ENCODE data around the gene AKAP7. TPM values are rescaled to one million over a fixed set of nuclear protein-coding genes. Genes with fewer than 3 reads are reported as not detected.

Gene AKAP7
- polyA plus RNA-seq, 1 donor from 2014 or later, result 1.6 TPM

- H3K9me2 ChIP-seq (ENCODE audit: insufficient read depth, low read length), result no peaks in the 10 kb centered on the region
- H4K20me1 ChIP-seq (ENCODE audit: insufficient read depth), result no peaks in the 10 kb centered on the region
- H3K4me2 ChIP-seq (ENCODE audit: low read length), result no peak overlapping the region
- TF ChIP-seq EZH2 (IDR thresholded peaks at IDR 0.05; ENCODE audit: borderline replicate concordance, insufficient read depth, low read length, poor library complexity, severe bottlenecking), result no peak
- TF ChIP-seq POLR2AphosphoS5 (IDR thresholded peaks at IDR 0.05), result no peak
- no peak for TF ChIP-seq EP300 (conservative IDR thresholded peaks at IDR 0.05; ENCODE audit: poor library complexity, severe bottlenecking)
- TF ChIP-seq CTCF (IDR thresholded peaks at IDR 0.05; ENCODE audit: poor library complexity, severe bottlenecking), result no peak
- no peak for TF ChIP-seq MXI1 (conservative IDR thresholded peaks at IDR 0.05; ENCODE audit: poor library complexity, severe bottlenecking)
- no peak for TF ChIP-seq SMC3 (conservative IDR thresholded peaks at IDR 0.05; ENCODE audit: poor library complexity)
- TF ChIP-seq, protein P1, sequence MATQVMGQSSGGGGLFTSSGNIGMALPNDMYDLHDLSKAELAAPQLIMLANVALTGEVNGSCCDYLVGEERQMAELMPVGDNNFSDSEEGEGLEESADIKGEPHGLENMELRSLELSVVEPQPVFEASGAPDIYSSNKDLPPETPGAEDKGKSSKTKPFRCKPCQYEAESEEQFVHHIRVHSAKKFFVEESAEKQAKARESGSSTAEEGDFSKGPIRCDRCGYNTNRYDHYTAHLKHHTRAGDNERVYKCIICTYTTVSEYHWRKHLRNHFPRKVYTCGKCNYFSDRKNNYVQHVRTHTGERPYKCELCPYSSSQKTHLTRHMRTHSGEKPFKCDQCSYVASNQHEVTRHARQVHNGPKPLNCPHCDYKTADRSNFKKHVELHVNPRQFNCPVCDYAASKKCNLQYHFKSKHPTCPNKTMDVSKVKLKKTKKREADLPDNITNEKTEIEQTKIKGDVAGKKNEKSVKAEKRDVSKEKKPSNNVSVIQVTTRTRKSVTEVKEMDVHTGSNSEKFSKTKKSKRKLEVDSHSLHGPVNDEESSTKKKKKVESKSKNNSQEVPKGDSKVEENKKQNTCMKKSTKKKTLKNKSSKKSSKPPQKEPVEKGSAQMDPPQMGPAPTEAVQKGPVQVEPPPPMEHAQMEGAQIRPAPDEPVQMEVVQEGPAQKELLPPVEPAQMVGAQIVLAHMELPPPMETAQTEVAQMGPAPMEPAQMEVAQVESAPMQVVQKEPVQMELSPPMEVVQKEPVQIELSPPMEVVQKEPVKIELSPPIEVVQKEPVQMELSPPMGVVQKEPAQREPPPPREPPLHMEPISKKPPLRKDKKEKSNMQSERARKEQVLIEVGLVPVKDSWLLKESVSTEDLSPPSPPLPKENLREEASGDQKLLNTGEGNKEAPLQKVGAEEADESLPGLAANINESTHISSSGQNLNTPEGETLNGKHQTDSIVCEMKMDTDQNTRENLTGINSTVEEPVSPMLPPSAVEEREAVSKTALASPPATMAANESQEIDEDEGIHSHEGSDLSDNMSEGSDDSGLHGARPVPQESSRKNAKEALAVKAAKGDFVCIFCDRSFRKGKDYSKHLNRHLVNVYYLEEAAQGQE (IDR thresholded peaks at IDR 0.05; ENCODE audit: borderline replicate concordance), result no peak
- no peak for TF ChIP-seq TAF1 (IDR thresholded peaks at IDR 0.05; ENCODE audit: low read depth)
- no peak for TF ChIP-seq RAD21 (conservative IDR thresholded peaks at IDR 0.05)
- H3K79me2 ChIP-seq (replicated peaks; ENCODE audit: insufficient read depth, low read length), result no peaks in the 10 kb centered on the region
- no peaks in the 10 kb centered on the region for H3K27me3 ChIP-seq (ENCODE audit: insufficient read depth, low read depth, low read length)
- H3K9ac ChIP-seq (ENCODE audit: low read length), result no peak overlapping the region
- H2AFZ ChIP-seq (ENCODE audit: low read depth, low read length), result no peak overlapping the region
- no peaks in the 10 kb centered on the region for H3F3A ChIP-seq (ENCODE audit: insufficient read depth, low read length, poor library complexity, severe bottlenecking)
- H3K9me3 ChIP-seq (ENCODE audit: low read length), result no peaks in the 10 kb centered on the region
- no peaks in the 10 kb centered on the region for H3K36me3 ChIP-seq (ENCODE audit: insufficient read depth, low read length)
- H3K4me3 ChIP-seq (ENCODE audit: low read length), result no peak overlapping the region
- no peak overlapping the region for H3K27ac ChIP-seq (ENCODE audit: low read length)
Measured at GRCh38 chr6:131270534-131270933, 135.3 kb downstream of the AKAP7 start.

DNA sequence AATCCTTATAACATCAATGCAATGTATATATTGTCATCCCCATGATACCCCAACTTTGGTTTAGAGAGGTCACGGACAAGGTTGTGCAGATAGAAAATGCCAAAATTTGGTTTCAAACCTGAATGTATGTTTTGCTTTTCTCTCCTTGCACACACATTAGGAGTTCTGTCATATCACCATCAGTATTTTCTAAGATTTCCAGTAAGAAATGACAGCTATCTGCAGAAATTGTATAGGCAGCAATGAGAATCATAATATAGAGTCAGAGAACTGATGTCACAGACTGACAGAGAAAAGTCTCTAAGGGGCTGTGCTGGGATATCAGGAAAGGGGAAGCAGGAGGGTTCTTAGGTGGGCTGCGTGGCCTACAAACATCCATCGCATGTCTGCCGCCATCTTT is 140.0 kb downstream of the AKAP7 start:
- no peak overlapping the region for H3K27ac ChIP-seq (ENCODE audit: low read length)
- no peak overlapping the region for H3K4me3 ChIP-seq (ENCODE audit: low read length)
- H3K27me3 ChIP-seq (ENCODE audit: insufficient read depth, low read depth, low read length), result no peaks in the 10 kb centered on the region
- no peaks in the 10 kb centered on the region for H3F3A ChIP-seq (ENCODE audit: insufficient read depth, low read length, poor library complexity, severe bottlenecking)
- no peaks in the 10 kb centered on the region for H4K20me1 ChIP-seq (ENCODE audit: insufficient read depth)
- TF ChIP-seq EP300 (conservative IDR thresholded peaks at IDR 0.05; ENCODE audit: poor library complexity, severe bottlenecking) (peak; percentile 89), RAD21 (conservative IDR thresholded peaks at IDR 0.05) (no peak), MXI1 (conservative IDR thresholded peaks at IDR 0.05; ENCODE audit: poor library complexity, severe bottlenecking) (no peak), POLR2AphosphoS5 (IDR thresholded peaks at IDR 0.05) (peak; percentile 80), SMC3 (conservative IDR thresholded peaks at IDR 0.05; ENCODE audit: poor library complexity) (no peak)
- TF ChIP-seq, protein P1 (IDR thresholded peaks at IDR 0.05; ENCODE audit: borderline replicate concordance), result peak; percentile 78
- H3K36me3 ChIP-seq (ENCODE audit: insufficient read depth, low read length), result no peaks in the 10 kb centered on the region
- no peaks in the 10 kb centered on the region for H3K9me2 ChIP-seq (ENCODE audit: insufficient read depth, low read length)
- H2AFZ ChIP-seq (ENCODE audit: low read depth, low read length), result no peak overlapping the region
- no peaks in the 10 kb centered on the region for H3K9me3 ChIP-seq (ENCODE audit: low read length)
- no peak overlapping the region for H3K4me2 ChIP-seq (ENCODE audit: low read length)
- H3K9ac ChIP-seq (ENCODE audit: low read length), result no peak overlapping the region
- H3K79me2 ChIP-seq (replicated peaks; ENCODE audit: insufficient read depth, low read length), result no peaks in the 10 kb centered on the region

Data from neural cell (in vitro differentiated cells).